Mammary epithelial cell (primary cell): ENCODE data around the gene HBB.
"Not testable (repeated sequence)": the region's sequence is repeated elsewhere in the genome, so short reads cannot be mapped to it uniquely, and the experiment has no call there.

Source experiments
- EZH2 ChIP-seq: IDR thresholded peaks from 2 replicates; pipeline ENCODE4 v1.6.1; 2012; ENCODE audit warnings: low read length, inconsistent platforms, borderline replicate concordance
- TF ChIP-seq, protein P1 (sequence below), 2 donors: IDR thresholded peaks in 1 of 2; conservative IDR thresholded peaks in 1 of 2; 2 replicates each; pipeline ENCODE4 v1.5.1; 2011 to 2012; ENCODE audit warnings: inconsistent platforms in 2 of 2, low read length in 2 of 2, mild to moderate bottlenecking in 2 of 2, control low read depth in 1 of 2, low read depth in 1 of 2; ENCODE audit not compliant: insufficient read depth in 1 of 2; ENCODE audit errors: extremely low read depth in 1 of 2

DNA sequence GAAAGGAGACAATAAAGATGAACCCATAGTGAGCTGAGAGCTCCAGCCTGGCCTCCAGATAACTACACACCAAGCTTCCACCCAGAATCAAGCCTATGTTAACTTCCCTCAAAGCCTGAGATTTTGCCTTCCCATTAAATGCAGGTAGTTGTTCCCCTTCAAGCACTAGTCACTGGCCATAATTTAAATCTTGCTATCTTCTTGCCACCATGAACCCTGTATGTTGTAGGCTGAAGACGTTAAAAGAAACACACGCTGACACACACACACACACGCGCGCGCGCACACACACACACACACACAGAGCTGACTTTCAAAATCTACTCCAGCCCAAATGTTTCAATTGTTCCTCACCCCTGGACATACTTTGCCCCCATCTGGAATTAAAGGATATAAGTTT lies 21.6 kb upstream of the HBB start:
- TF ChIP-seq, protein P1, sequence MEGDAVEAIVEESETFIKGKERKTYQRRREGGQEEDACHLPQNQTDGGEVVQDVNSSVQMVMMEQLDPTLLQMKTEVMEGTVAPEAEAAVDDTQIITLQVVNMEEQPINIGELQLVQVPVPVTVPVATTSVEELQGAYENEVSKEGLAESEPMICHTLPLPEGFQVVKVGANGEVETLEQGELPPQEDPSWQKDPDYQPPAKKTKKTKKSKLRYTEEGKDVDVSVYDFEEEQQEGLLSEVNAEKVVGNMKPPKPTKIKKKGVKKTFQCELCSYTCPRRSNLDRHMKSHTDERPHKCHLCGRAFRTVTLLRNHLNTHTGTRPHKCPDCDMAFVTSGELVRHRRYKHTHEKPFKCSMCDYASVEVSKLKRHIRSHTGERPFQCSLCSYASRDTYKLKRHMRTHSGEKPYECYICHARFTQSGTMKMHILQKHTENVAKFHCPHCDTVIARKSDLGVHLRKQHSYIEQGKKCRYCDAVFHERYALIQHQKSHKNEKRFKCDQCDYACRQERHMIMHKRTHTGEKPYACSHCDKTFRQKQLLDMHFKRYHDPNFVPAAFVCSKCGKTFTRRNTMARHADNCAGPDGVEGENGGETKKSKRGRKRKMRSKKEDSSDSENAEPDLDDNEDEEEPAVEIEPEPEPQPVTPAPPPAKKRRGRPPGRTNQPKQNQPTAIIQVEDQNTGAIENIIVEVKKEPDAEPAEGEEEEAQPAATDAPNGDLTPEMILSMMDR (conservative IDR thresholded peaks at IDR 0.05 in 1 of 2, IDR thresholded peaks at IDR 0.05 in 1 of 2; ENCODE audit: extremely low read depth in 1 of 2, insufficient read depth in 1 of 2, low read depth in 1 of 2, low read length in 2 of 2) = not testable (repeated sequence)
- TF ChIP-seq EZH2 = not testable (repeated sequence)
